HepG2 (cell line): Measurements from ENCODE around the gene TPCN2. TPM values are rescaled to one million over a fixed set of nuclear protein-coding genes. Genes with fewer than 3 reads are reported as not detected.

ENCODE experiments used
- ATM ChIP-seq: fragments of 450-650 bp; IDR thresholded peaks from 2 replicates; pipeline ENCODE4 v1.7.1; 2017; ENCODE audit warnings: mild to moderate bottlenecking, borderline replicate concordance
- CENPT ChIP-seq: sonication (generic); formaldehyde crosslinking; IDR thresholded peaks from 2 replicates; pipeline ENCODE4 v1.8.0; 2022; ENCODE audit warnings: low read depth, mild to moderate bottlenecking, moderate library complexity, missing genetic modification reagents
- CHD4 ChIP-seq: fragments of 200-600 bp; sonication (generic); IDR thresholded peaks from 2 replicates; pipeline ENCODE4 v1.7.0; 2017; ENCODE audit warnings: mild to moderate bottlenecking, low read length, borderline replicate concordance
- DR1 ChIP-seq: sonication (generic); formaldehyde crosslinking; IDR thresholded peaks from 2 replicates; pipeline ENCODE4 v1.8.0; 2021; ENCODE audit warnings: mild to moderate bottlenecking, missing genetic modification reagents, inconsistent platforms
- HMG20B ChIP-seq: conservative IDR thresholded peaks from 2 replicates; pipeline ENCODE4 v1.6.1; 2016; ENCODE audit warnings: missing genetic modification reagents, missing compliant biosample characterization
- IRF2 ChIP-seq: IDR thresholded peaks from 2 replicates; pipeline ENCODE4 v1.6.1; 2018; ENCODE audit warnings: missing genetic modification reagents, missing compliant biosample characterization
- LBX2 ChIP-seq: sonication (generic); formaldehyde crosslinking; IDR thresholded peaks from 2 replicates; pipeline ENCODE4 v1.5.0; 2020; ENCODE audit warnings: missing genetic modification reagents, mild to moderate bottlenecking, borderline replicate concordance
- MYPOP ChIP-seq: sonication (generic); formaldehyde crosslinking; IDR thresholded peaks from 2 replicates; pipeline ENCODE4 v1.8.1; 2023; ENCODE audit warnings: mild to moderate bottlenecking, moderate library complexity, missing genetic modification reagents
- PCBP1 ChIP-seq: fragments of 200-400 bp; formaldehyde crosslinking; IDR thresholded peaks from 2 replicates; pipeline ENCODE4 v1.6.1; 2017; ENCODE audit warnings: mild to moderate bottlenecking, low read depth, low read length, borderline replicate concordance
- RAD51 ChIP-seq: fragments of 450-650 bp; IDR thresholded peaks from 2 replicates; pipeline ENCODE4 v1.6.1; 2016; ENCODE audit warnings: borderline replicate concordance
- RARG ChIP-seq: sonication (generic); formaldehyde crosslinking; IDR thresholded peaks from 2 replicates; pipeline ENCODE4 v1.4.0; 2020; ENCODE audit warnings: low read depth, mild to moderate bottlenecking, missing genetic modification reagents
- SMAD3 ChIP-seq: sonication (generic); formaldehyde crosslinking; IDR thresholded peaks from 2 replicates; pipeline ENCODE4 v1.4.0; 2020; ENCODE audit warnings: missing genetic modification reagents
- YEATS2 ChIP-seq: sonication (generic); formaldehyde crosslinking; IDR thresholded peaks from 2 replicates; pipeline ENCODE4 v1.4.0; 2020; ENCODE audit warnings: missing genetic modification reagents, borderline replicate concordance
- ZKSCAN8 ChIP-seq: IDR thresholded peaks from 2 replicates; pipeline ENCODE4 v1.6.1; 2016; ENCODE audit warnings: borderline replicate concordance, missing genetic modification reagents, missing compliant biosample characterization
- ZNF124 ChIP-seq: sonication (generic); formaldehyde crosslinking; IDR thresholded peaks from 2 replicates; pipeline ENCODE4 v1.4.0; 2020; ENCODE audit warnings: missing genetic modification reagents
- ZNF160 ChIP-seq: sonication (generic); formaldehyde crosslinking; IDR thresholded peaks from 2 replicates; pipeline ENCODE4 v1.8.0; 2022; ENCODE audit warnings: mild to moderate bottlenecking, inconsistent platforms, missing genetic modification reagents
- ZNF574 ChIP-seq: sonication (generic); formaldehyde crosslinking; IDR thresholded peaks from 2 replicates; pipeline ENCODE4 v1.4.0; 2020; ENCODE audit warnings: missing genetic modification reagents
- ZNF616 ChIP-seq: sonication (generic); formaldehyde crosslinking; IDR thresholded peaks from 2 replicates; pipeline ENCODE4 v1.5.0; 2020; ENCODE audit warnings: low read depth, mild to moderate bottlenecking, missing genetic modification reagents
- ZNF670 ChIP-seq: sonication (generic); formaldehyde crosslinking; IDR thresholded peaks from 2 replicates; pipeline ENCODE4 v1.8.0; 2022; ENCODE audit warnings: mild to moderate bottlenecking, missing genetic modification reagents, borderline replicate concordance
- ZNF768 ChIP-seq: sonication (generic); formaldehyde crosslinking; IDR thresholded peaks from 2 replicates; pipeline ENCODE4 v1.4.0; 2020; ENCODE audit warnings: missing genetic modification reagents
- polyA plus RNA-seq, 8 experiments: library from polyadenylated mRNA; depleted of rRNA in 3 of 8; stranded (reverse) in 7 of 8; unstranded in 1 of 8; fragments of >200 nt; fragmentation: Illumina TruSeq in 4 of 8; extraction: Trizol in 4 of 8; gene quantifications; 2 replicates each; pipeline versions ENCODE4 v1.2.1 to v1.2.3, GENCODE V29; 2011 to 2016; ENCODE audit warnings: low read depth in 4 of 8, missing spikeins in 1 of 8, mixed read lengths in 1 of 8; ENCODE audit not compliant: insufficient read depth in 1 of 8
- total RNA-seq, 5 experiments: library from RNA; depleted of rRNA; stranded (reverse); fragments of >200 nt; fragmentation: Illumina TruSeq; extraction: Trizol; gene quantifications; 2 replicates each; pipeline ENCODE4 v1.2.3, GENCODE V29; 2016; ENCODE audit warnings: low read depth in 1 of 5
- TF ChIP-seq, protein P1 (sequence below): sonication (generic); formaldehyde crosslinking; IDR thresholded peaks from 2 replicates; pipeline ENCODE4 v1.4.0; 2020; ENCODE audit warnings: mild to moderate bottlenecking, missing genetic modification reagents
- TF ChIP-seq, protein P2 (sequence below): sonication (generic); formaldehyde crosslinking; IDR thresholded peaks from 2 replicates; pipeline ENCODE4 v1.4.0; 2020; ENCODE audit warnings: missing genetic modification reagents, mild to moderate bottlenecking, borderline replicate concordance
- TF ChIP-seq, protein P3 (sequence below): sonication (generic); formaldehyde crosslinking; IDR thresholded peaks from 2 replicates; pipeline ENCODE4 v1.4.0; 2020; ENCODE audit warnings: missing genetic modification reagents; ENCODE audit errors: not compliant biosample characterization

Gene TPCN2
- total and polyA plus RNA-seq, 2 of the 13 experiments (the other 11 are each of a cell fraction or from before 2014, with no cell fraction given): 5.6 to 5.9 TPM

DNA sequence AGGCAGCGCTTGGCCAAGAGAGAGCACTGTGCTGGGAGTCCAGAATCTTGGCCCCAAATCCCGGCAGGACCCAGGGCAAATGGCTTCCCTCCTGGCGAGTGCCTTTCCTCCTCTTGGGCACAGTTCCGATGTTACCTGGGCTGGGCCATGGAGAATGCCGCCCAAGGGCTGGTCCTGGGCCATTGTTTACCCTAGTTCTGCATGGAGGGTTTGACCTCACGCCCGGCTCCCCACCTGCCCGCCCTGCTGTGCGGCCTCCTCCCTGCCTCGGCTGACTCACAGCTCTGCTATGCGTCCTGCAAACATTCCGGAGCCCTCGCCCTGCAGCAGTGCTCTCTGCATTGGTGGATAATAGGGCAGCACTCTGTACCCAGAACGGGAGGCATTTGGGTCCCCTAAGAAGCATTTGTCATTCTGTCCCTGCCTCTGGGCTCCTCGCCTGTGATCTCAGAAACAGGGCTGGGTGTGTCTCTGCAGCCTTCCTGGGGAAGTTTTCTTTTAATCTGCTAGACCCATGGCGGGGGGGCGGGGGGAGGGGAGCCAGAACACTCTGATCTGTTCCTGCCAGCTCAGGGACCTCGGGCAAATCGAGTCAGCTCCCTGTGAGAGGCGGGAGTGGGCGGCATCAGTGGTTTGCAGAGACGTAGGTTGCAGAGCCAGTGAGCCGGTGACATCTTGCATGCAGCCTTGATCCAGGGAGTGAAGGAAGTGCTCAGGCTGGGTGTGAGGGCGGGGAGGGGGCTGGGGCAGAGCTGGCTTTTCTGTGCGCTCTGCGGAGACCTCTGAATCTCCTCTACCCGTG is 74.1 kb downstream of the TPCN2 start (continued):
- no peak for TF ChIP-seq MYPOP (CRISPR knock-in tag)
- TF ChIP-seq ATM: no peak
- TF ChIP-seq PCBP1: no peak
- TF ChIP-seq ZKSCAN8: no peak
- TF ChIP-seq ZNF574 (CRISPR knock-in tag): peak; percentile 26; the same call in 1 of the 2 replicates
- no peak for TF ChIP-seq CHD4
- TF ChIP-seq ZNF160 (CRISPR knock-in tag): no peak
- no peak for TF ChIP-seq HMG20B (CRISPR knock-in tag)
- peak; percentile 29; the same call in 1 of the 2 replicates for TF ChIP-seq IRF2 (CRISPR knock-in tag)
- TF ChIP-seq, protein P1, sequence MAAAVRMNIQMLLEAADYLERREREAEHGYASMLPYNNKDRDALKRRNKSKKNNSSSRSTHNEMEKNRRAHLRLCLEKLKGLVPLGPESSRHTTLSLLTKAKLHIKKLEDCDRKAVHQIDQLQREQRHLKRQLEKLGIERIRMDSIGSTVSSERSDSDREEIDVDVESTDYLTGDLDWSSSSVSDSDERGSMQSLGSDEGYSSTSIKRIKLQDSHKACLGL (CRISPR knock-in tag): no peak
- no peak for TF ChIP-seq ZNF768
- TF ChIP-seq ZNF124 (CRISPR knock-in tag): no peak
- TF ChIP-seq, protein P2, sequence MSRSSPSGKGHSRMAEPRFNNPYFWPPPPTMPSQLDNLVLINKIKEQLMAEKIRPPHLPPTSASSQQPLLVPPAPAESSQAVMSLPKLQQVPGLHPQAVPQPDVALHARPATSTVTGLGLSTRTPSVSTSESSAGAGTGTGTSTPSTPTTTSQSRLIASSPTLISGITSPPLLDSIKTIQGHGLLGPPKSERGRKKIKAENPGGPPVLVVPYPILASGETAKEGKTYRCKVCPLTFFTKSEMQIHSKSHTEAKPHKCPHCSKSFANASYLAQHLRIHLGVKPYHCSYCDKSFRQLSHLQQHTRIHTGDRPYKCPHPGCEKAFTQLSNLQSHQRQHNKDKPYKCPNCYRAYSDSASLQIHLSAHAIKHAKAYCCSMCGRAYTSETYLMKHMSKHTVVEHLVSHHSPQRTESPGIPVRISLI (CRISPR knock-in tag): no peak
- TF ChIP-seq CENPT (CRISPR knock-in tag): no peak
- no peak for TF ChIP-seq ZNF616
- TF ChIP-seq RAD51: no peak
- TF ChIP-seq, protein P3, sequence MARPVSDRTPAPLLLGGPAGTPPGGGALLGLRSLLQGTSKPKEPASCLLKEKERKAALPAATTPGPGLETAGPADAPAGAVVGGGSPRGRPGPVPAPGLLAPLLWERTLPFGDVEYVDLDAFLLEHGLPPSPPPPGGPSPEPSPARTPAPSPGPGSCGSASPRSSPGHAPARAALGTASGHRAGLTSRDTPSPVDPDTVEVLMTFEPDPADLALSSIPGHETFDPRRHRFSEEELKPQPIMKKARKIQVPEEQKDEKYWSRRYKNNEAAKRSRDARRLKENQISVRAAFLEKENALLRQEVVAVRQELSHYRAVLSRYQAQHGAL: no peak
- no peak for TF ChIP-seq LBX2
- no peak for TF ChIP-seq DR1 (CRISPR knock-in tag)
- TF ChIP-seq RARG (CRISPR knock-in tag): no peak
- peak; percentile 52; the same call in 1 of the 2 replicates for TF ChIP-seq YEATS2 (CRISPR knock-in tag)
- peak; percentile 54; the same call in 1 of the 2 replicates for TF ChIP-seq SMAD3 (CRISPR knock-in tag)
- no peak for TF ChIP-seq ZNF670
